Erythroblast (primary cell): ENCODE data around the gene LOXL1.

Source experiments
- GATA1 ChIP-seq: IDR thresholded peaks from 2 replicates; pipeline ENCODE4 v1.6.1; 2011; ENCODE audit warnings: low read depth, mild to moderate bottlenecking, control low read depth, low read length, moderate library complexity
- POLR2A ChIP-seq: IDR thresholded peaks from 2 replicates; pipeline ENCODE4 v1.6.1; 2011; ENCODE audit warnings: mild to moderate bottlenecking, low read length

GRCh38 chr15:73899197-73900094, 26.8 kb upstream of the LOXL1 start:
- TF ChIP-seq POLR2A (no peak), GATA1 (no peak)
